HT1080 (cell line): ENCODE results near the gene DHX29. TPM values are rescaled to one million over a fixed set of nuclear protein-coding genes. Genes with fewer than 3 reads are reported as not detected.

Source experiments
- total RNA-seq: library from RNA; depleted of rRNA; stranded (reverse); fragments of >200 nt; shearing (Covaris generic); gene quantifications from 2 replicates; pipeline ENCODE4 v1.2.3, GENCODE V29; 2014; rRNA removed

DHX29 gene
- total RNA-seq, 1 experiment from 2014 or later = 23.7 TPM

Other genes starting within 250 kb of the DHX29 start
- gene GZMA, start 205.0 kb downstream of the DHX29 start, total RNA-seq = 0.16 TPM in 1 of 2 replicates, not detected in the other
- gene GPX8, start 147.5 kb downstream of the DHX29 start, total RNA-seq = 48.3 and 48.7 TPM in 2 replicates
- gene CDC20B, start 134.5 kb downstream of the DHX29 start, total RNA-seq = not detected in 2 replicates
- 2.6 and 2.8 TPM in 2 replicates for gene MCIDAS, start 80.4 kb downstream of the DHX29 start, total RNA-seq
- 1.9 and 3.2 TPM in 2 replicates for gene CCNO, start 74.1 kb downstream of the DHX29 start, total RNA-seq
- 66.7 and 72.9 TPM in 2 replicates for gene MTREX, start 295 bp upstream of the DHX29 start, total RNA-seq
- 9.4 and 12.9 TPM in 2 replicates for gene PLPP1, start 227.3 kb upstream of the DHX29 start, total RNA-seq